GM18519 (cell line): ENCODE data around the gene PHF21A.

Experiments used
- ATAC-seq: cut with Tn5 transposase; IDR thresholded peaks from one replicate; pipeline ENCODE4 v1.9.1; 2021; ENCODE audit warnings: mild to moderate bottlenecking, moderate library complexity; ENCODE audit not compliant: unreplicated experiment, low FRiP score

Gene PHF21A

GRCh38 chr11:45942381-45942780, 178.9 kb downstream of the PHF21A start:
- ATAC-seq: no peak

- ATAC-seq: no peak
Measured at GRCh38 chr11:45941285-45941684, 180.0 kb downstream of the PHF21A start.

- no peak for ATAC-seq
Measured at GRCh38 chr11:45939836-45940235, 181.4 kb downstream of the PHF21A start.

- ATAC-seq: no peak
Measured at GRCh38 chr11:45937916-45938315, 183.3 kb downstream of the PHF21A start.

- ATAC-seq: no peak
Measured at GRCh38 chr11:45936511-45937054, 184.7 kb downstream of the PHF21A start.

GRCh38 chr11:45935349-45936064, 185.7 kb downstream of the PHF21A start:
- no peak for ATAC-seq

GRCh38 chr11:45934580-45935318, 186.5 kb downstream of the PHF21A start:
- no peak for ATAC-seq

GRCh38 chr11:45933846-45934579, 187.2 kb downstream of the PHF21A start:
- no peak for ATAC-seq

GRCh38 chr11:45933131-45933831, 188.0 kb downstream of the PHF21A start:
- ATAC-seq: no peak

GRCh38 chr11:45932217-45932616, 189.0 kb downstream of the PHF21A start:
- no peak for ATAC-seq

GRCh38 chr11:45931739-45932138, 189.5 kb downstream of the PHF21A start:
- ATAC-seq: no peak

- ATAC-seq: no peak
Measured at GRCh38 chr11:45930951-45931570, 190.2 kb downstream of the PHF21A start.

- peak; percentile 84 for ATAC-seq
Measured at GRCh38 chr11:45930031-45930794, 191.0 kb downstream of the PHF21A start.

GRCh38 chr11:45929486-45930030, 191.7 kb downstream of the PHF21A start:
- no peak for ATAC-seq

- ATAC-seq: no peak
Measured at GRCh38 chr11:45928535-45929215, 192.6 kb downstream of the PHF21A start.

- ATAC-seq: no peak
Measured at GRCh38 chr11:45927684-45928413, 193.4 kb downstream of the PHF21A start.

- no peak for ATAC-seq
Measured at GRCh38 chr11:45927332-45927683, 193.9 kb downstream of the PHF21A start.
